SW 1271 (cell line): ENCODE data around the gene TNF.

Source experiments
- DNase-seq, 2 experiments: peaks; one replicate each; lab custom pipeline; 2025; lab: John Stamatoyannopoulos, UW

The TNF gene

GRCh38 chr6:31573239-31574105, 1.9 kb upstream of the TNF start:
- DNase-seq = no peak

DNA sequence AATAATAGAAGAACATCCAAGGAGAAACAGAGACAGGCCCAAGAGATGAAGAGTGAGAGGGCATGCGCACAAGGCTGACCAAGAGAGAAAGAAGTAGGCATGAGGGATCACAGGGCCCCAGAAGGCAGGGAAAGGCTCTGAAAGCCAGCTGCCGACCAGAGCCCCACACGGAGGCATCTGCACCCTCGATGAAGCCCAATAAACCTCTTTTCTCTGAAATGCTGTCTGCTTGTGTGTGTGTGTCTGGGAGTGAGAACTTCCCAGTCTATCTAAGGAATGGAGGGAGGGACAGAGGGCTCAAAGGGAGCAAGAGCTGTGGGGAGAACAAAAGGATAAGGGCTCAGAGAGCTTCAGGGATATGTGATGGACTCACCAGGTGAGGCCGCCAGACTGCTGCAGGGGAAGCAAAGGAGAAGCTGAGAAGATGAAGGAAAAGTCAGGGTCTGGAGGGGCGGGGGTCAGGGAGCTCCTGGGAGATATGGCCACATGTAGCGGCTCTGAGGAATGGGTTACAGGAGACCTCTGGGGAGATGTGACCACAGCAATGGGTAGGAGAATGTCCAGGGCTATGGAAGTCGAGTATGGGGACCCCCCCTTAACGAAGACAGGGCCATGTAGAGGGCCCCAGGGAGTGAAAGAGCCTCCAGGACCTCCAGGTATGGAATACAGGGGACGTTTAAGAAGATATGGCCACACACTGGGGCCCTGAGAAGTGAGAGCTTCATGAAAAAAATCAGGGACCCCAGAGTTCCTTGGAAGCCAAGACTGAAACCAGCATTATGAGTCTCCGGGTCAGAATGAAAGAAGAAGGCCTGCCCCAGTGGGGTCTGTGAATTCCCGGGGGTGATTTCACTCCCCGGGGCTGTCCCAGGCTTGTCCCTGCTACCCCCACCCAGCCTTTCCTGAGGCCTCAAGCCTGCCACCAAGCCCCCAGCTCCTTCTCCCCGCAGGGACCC, 981 bp upstream of the TNF start:
- DNase-seq = no peak

GRCh38 chr6:31575952-31576685, 754 bp downstream of the TNF start:
- no peak for DNase-seq

GRCh38 chr6:31576897-31577578, 1.7 kb downstream of the TNF start:
- no peak for DNase-seq

GRCh38 chr6:31577579-31577966, 2.2 kb downstream of the TNF start:
- no peak for DNase-seq

DNA sequence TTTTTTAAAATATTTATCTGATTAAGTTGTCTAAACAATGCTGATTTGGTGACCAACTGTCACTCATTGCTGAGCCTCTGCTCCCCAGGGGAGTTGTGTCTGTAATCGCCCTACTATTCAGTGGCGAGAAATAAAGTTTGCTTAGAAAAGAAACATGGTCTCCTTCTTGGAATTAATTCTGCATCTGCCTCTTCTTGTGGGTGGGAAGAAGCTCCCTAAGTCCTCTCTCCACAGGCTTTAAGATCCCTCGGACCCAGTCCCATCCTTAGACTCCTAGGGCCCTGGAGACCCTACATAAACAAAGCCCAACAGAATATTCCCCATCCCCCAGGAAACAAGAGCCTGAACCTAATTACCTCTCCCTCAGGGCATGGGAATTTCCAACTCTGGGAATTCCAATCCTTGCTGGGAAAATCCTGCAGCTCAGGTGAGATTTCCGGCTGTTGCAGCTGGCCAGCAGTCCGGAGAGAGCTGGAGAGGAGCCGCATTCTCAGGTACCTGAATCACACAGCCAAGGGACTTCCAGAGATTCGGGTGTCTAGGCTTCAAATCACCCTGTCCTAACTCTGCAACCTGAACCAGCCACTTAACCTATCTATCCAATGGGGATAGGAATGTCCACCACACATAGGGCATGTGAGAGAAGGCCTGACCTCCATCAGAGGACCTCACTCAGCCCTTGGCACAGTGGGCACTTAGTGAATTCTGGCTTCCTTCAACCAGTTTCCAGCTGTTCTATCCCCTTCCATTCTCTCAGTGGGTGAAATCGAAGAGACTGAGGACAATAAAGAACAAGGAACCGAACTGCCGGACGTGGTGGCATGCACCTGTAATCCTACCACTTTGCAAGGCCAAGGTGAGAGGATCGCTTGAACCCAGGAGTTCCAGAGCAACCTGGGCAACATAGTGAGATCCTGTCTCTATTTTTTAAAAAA, 3.1 kb downstream of the TNF start:
- peak in 1 of 2 experiments; percentile 22 for DNase-seq

- no peak for DNase-seq
These were observed 3.7 kb downstream of the TNF start for GRCh38 chr6:31579119-31579505.

- no peak for DNase-seq
These were observed 4.4 kb downstream of the TNF start for GRCh38 chr6:31579546-31580437.

- no peak for DNase-seq
These were observed 5.0 kb downstream of the TNF start for GRCh38 chr6:31580438-31580740.

GRCh38 chr6:31580807-31581433, 5.6 kb downstream of the TNF start:
- peak; percentile 30 to 85 for DNase-seq

DNA sequence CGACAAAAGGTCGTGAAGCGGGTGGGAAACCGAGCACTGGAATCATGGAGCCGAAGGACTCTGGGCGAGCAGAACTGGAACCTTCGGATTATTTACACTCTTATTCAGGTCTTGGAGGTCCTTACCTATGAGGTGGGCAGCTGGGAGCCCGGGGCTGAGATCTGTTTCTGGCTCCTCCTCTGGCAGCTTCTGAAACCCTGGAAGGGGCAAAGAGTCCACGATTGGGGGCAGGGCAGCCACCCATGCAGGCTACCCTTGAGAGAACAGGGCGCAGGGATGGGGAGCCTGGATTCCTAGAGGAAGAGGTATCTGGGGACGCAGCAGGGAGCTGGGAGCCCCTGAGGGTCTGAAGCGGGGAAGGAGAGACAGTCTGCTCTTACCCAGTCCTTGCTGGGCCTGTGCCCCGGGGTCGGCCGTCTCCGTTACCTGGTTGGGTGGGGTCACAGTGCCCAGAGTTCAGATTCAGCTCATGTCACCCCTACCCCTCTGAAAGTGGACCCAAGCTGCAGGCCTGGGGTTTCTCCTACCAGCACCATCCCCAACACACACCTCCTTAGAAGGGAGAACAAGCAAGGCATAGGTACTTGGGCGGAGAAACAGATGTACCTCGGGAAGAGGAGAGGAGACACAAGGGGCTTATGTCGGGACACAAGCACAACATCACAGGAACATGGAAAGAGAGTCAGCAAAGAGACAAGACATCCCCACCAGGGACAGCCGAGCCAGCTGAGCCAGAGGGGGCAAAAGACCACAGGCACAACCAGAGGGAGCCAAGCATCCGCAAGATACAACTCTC, 6.3 kb downstream of the TNF start:
- DNase-seq = no peak

DNA sequence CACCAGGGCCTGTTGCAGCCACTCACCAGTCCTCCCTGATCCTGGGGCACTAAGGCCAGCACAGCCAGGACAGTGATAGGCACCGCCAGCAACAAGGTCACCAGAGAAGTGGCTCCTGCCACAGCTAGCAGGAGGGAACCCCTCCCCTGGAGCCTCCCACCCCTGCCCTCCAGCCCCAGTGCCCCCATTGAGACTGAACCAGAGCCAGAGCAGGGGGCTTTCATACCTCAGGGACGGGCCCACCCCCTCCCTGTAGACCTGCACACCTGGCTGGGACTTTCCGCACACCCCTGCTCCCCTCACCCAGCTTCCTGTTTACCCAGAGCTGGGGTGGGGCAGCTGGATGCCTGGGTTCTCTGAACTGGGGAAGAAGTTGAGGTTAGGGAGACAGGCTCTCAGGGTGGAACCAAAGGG, 6.9 kb downstream of the TNF start, which contains the start of gene LTB:
LTB (minus strand) TSS at position 195 of the 414 bp plus-strand sequence; CDS start at position 188, 7 bp downstream.
- DNase-seq = no peak

GRCh38 chr6:31585491-31585890, 10.1 kb downstream of the TNF start:
- peak in 1 of 2 experiments; percentile 45 for DNase-seq

- DNase-seq = no peak
These were observed 10.6 kb downstream of the TNF start, which contains the start of gene LST1 for GRCh38 chr6:31586008-31586407. LST1 (plus strand) TSS chr6:31586277; CDS start chr6:31587300, 1,023 bp downstream.

GRCh38 chr6:31586599-31587281, 11.4 kb downstream of the TNF start:
- no peak for DNase-seq

DNA sequence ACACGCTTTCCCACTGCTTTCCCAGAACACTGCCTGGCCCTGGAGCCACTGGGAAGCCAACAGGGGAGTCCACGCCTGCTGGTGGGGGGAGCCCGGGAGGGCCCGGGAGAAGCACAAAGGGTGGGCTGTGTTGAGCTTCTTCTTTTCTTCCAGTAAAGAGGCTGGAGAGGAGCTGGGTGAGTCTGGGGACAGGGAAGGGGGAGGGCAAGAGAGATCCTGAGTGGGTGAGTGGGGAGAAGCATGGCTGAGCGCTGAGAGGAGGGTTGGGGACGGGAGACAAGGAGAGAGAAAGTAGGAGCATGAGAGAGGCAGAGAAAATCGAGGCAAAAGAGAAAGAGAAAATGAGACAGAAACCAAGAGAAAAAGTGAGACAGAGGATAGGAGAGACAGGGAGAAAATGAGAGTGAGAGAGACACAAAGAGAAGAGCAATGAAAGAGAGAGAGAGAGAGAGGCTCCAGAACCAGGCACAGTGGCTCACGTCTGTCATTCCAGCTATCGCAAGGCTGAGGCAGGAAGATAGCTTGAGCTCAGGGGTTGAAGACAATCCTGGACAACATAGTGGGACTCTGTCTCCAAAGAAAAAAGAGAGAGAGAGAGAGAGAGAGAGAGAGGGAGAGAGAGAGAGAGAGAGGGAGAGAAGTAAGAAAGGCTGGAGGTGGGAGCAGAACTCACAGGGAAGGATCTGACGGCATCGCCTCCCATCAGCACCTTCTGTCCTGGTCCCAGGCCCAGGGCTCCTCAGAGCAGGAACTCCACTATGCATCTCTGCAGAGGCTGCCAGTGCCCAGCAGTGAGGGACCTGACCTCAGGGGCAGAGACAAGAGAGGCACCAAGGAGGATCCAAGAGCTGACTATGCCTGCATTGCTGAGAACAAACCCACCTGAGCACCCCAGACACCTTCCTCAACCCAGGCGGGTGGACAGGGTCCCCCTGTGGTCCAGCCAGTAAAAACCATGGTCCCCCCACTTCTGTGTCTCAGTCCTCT, 12.7 kb downstream of the TNF start:
- no peak for DNase-seq
